GM23338 (cell line): ENCODE measurements around the gene TTC23. TPM values are rescaled to one million over a fixed set of nuclear protein-coding genes. Genes with fewer than 3 reads are reported as not detected.

Experiments used
- ATAC-seq: fragments of 200-7000 bp; cut with Tn5 transposase; 3 replicates; pipeline ENCODE4 v1.9.1; 2020
- DNase-seq: peaks from one replicate; pipeline ENCODE4 v3.0.0-alpha.2; 2015; ENCODE audit warnings: low spot score
- H2AFZ ChIP-seq: fragments of 200-600 bp; sonication (generic); 2 replicates; pipeline ENCODE4 v1.8.0; 2016; ENCODE audit warnings: antibody characterized with exemption, mild to moderate bottlenecking, moderate library complexity
- H3F3A ChIP-seq: fragments of 200-600 bp; sonication (generic); replicated peaks from 2 replicates; pipeline ENCODE4 v1.8.0; 2017; ENCODE audit warnings: antibody characterized with exemption, mixed run types, low read depth
- H3K27ac ChIP-seq: fragments of 200-600 bp; sonication (generic); 2 replicates; pipeline ENCODE4 v1.6.1; 2016; ENCODE audit warnings: low read depth
- H3K27me3 ChIP-seq: fragments of 200-600 bp; sonication (generic); 2 replicates; pipeline ENCODE4 v1.8.0; 2016; ENCODE audit warnings: mild to moderate bottlenecking, mixed run types, moderate library complexity; ENCODE audit not compliant: insufficient read depth
- H3K36me3 ChIP-seq: fragments of 200-600 bp; sonication (generic); 2 replicates; pipeline ENCODE4 v1.8.0; 2016; ENCODE audit warnings: mild to moderate bottlenecking; ENCODE audit not compliant: insufficient read depth
- H3K4me1 ChIP-seq: fragments of 200-600 bp; sonication (generic); 2 replicates; pipeline ENCODE4 v1.8.0; 2016; ENCODE audit warnings: mild to moderate bottlenecking, moderate library complexity; ENCODE audit not compliant: insufficient read depth
- H3K4me2 ChIP-seq: fragments of 200-600 bp; sonication (generic); 2 replicates; pipeline ENCODE4 v1.7.1; 2017; ENCODE audit warnings: mixed run types
- H3K4me3 ChIP-seq: fragments of 200-600 bp; sonication (generic); 2 replicates; pipeline ENCODE4 v1.6.1; 2016; ENCODE audit warnings: mixed run types
- H3K79me2 ChIP-seq: fragments of 200-600 bp; sonication (generic); replicated peaks from 2 replicates; pipeline ENCODE4 v1.8.0; 2017; ENCODE audit warnings: mild to moderate bottlenecking; ENCODE audit not compliant: insufficient read depth
- H3K9me2 ChIP-seq: fragments of 200-600 bp; sonication (generic); 2 replicates; pipeline ENCODE4 v1.8.0; 2017; ENCODE audit not compliant: insufficient read depth
- H4K20me1 ChIP-seq: fragments of 200-600 bp; sonication (generic); replicated peaks from 2 replicates; pipeline ENCODE4 v1.8.0; 2017; ENCODE audit warnings: mild to moderate bottlenecking; ENCODE audit not compliant: insufficient read depth
- H3K27ac Mint-ChIP-seq: 2 replicates; pipeline ENCODE4 v1.8.0; 2020; ENCODE audit warnings: inconsistent platforms, mild to moderate bottlenecking, moderate library complexity, mixed read lengths
- H3K27me3 Mint-ChIP-seq: 3 replicates; pipeline ENCODE4 v1.8.0; 2022; ENCODE audit warnings: low read depth, mild to moderate bottlenecking, moderate library complexity, mixed read lengths, inconsistent platforms; ENCODE audit not compliant: insufficient read depth, poor library complexity
- H3K36me3 Mint-ChIP-seq: 3 replicates; pipeline ENCODE4 v1.8.0; 2021; ENCODE audit warnings: low read depth, mild to moderate bottlenecking, inconsistent platforms, moderate library complexity, mixed read lengths
- H3K4me1 Mint-ChIP-seq: 3 replicates; pipeline ENCODE4 v1.8.0; 2020; ENCODE audit warnings: mild to moderate bottlenecking, inconsistent platforms, mixed read lengths
- H3K4me3 Mint-ChIP-seq: 3 replicates; pipeline ENCODE4 v1.8.0; 2021; ENCODE audit warnings: moderate library complexity, mild to moderate bottlenecking, inconsistent platforms, mixed read lengths
- H3K9me3 Mint-ChIP-seq: 3 replicates; pipeline ENCODE4 v1.8.0; 2020; ENCODE audit warnings: moderate library complexity, mild to moderate bottlenecking, inconsistent platforms, mixed read lengths
- CREB1 ChIP-seq: fragments of 250-450 bp; sonication (Bioruptor Pico); IDR thresholded peaks from 2 replicates; pipeline ENCODE4 v1.5.0; 2020; ENCODE audit warnings: low read depth, mild to moderate bottlenecking, moderate library complexity
- EZH2 ChIP-seq: fragments of 200-600 bp; sonication (generic); IDR thresholded peaks from one replicate; pipeline ENCODE4 v1.8.0; 2017; ENCODE audit warnings: antibody characterized with exemption, mild to moderate bottlenecking, low read depth; ENCODE audit not compliant: unreplicated experiment
- EZH2phosphoT487 ChIP-seq: fragments of 200-600 bp; sonication (generic); IDR thresholded peaks from one replicate; pipeline ENCODE4 v1.8.1; 2018; ENCODE audit warnings: antibody characterized with exemption; ENCODE audit not compliant: unreplicated experiment
- JUNB ChIP-seq: IDR thresholded peaks from one replicate; pipeline ENCODE4 v1.6.1; 2016; ENCODE audit warnings: antibody characterized with exemption; ENCODE audit not compliant: unreplicated experiment
- NANOG ChIP-seq: IDR thresholded peaks from 2 replicates; pipeline ENCODE4 v1.6.1; 2016; ENCODE audit warnings: antibody characterized with exemption, borderline replicate concordance
- POLR2AphosphoS5 ChIP-seq: IDR thresholded peaks from 2 replicates; pipeline ENCODE4 v1.6.1; 2016; ENCODE audit warnings: antibody characterized with exemption, low read depth
- STAT1 ChIP-seq: IDR thresholded peaks from one replicate; pipeline ENCODE4 v1.6.1; 2016; ENCODE audit warnings: antibody characterized with exemption; ENCODE audit not compliant: unreplicated experiment
- ZNF114 ChIP-seq: fragments of 250-450 bp; sonication (Bioruptor Pico); IDR thresholded peaks from 2 replicates; pipeline ENCODE4 v1.5.0; 2020; ENCODE audit warnings: mild to moderate bottlenecking, moderate library complexity
- ZNF331 ChIP-seq: fragments of 250-450 bp; sonication (Bioruptor Pico); IDR thresholded peaks from 2 replicates; pipeline ENCODE4 v1.5.0; 2020; ENCODE audit warnings: low read depth, mild to moderate bottlenecking, moderate library complexity
- polyA plus RNA-seq: library from polyadenylated mRNA; unstranded; fragments of >200 nt; fragmentation: Nextera tagmentation; extraction: Ambion mirVana; gene quantifications from 2 replicates; pipeline ENCODE4 v1.2.1, GENCODE V29; 2016
- total RNA-seq: library from RNA; depleted of rRNA; stranded (reverse); fragments of >200 nt; shearing (Covaris generic); gene quantifications from 2 replicates; pipeline ENCODE4 v1.2.3, GENCODE V29; 2014
- TF ChIP-seq, protein P1 (sequence below): fragments of 250-450 bp; sonication (Bioruptor Pico); IDR thresholded peaks from 2 replicates; pipeline ENCODE4 v1.5.0; 2020; ENCODE audit warnings: mild to moderate bottlenecking, moderate library complexity
- TF ChIP-seq, protein P2 (sequence below): IDR thresholded peaks from one replicate; pipeline ENCODE4 v1.6.1; 2018; ENCODE audit warnings: antibody characterized with exemption; ENCODE audit not compliant: unreplicated experiment
- TF ChIP-seq, protein P3 (sequence below), 2 experiments: fragments of 200-600 bp in 1 of 2; sonication (generic) in 1 of 2; conservative IDR thresholded peaks; 2 replicates each; pipeline versions ENCODE4 v1.5.1 to v1.6.1; 2016 to 2017; ENCODE audit warnings: antibody characterized with exemption in 2 of 2, low read depth in 2 of 2, mild to moderate bottlenecking in 2 of 2, moderate library complexity in 1 of 2
- TF ChIP-seq, protein P4 (sequence below): IDR thresholded peaks from 2 replicates; pipeline ENCODE4 v1.6.1; 2016; ENCODE audit warnings: antibody characterized with exemption

The TTC23 gene
- total and polyA plus RNA-seq, 2 experiments from 2014 or later, result 6.3 to 25.2 TPM

DNA sequence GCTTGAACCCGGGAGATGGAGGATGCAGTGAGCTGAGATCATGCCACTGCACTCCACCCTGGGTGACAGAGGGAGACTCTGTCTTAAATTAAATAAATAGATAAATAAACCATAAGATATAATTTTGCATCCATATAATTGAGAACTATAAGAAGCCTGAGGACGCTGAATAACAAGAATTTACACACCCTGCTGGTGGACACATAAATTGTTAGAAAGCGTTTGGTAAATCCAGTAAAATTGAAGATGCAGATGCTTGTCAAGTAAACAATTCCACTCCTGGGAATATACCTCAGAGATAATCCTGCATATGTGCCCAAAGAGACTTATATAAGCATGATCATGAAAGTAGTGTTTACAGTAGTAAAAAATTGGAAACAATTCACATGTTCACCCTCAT, 41.7 kb downstream of the TTC23 start:
- no peak overlapping the region for H3K4me2 ChIP-seq
- no peaks in the 10 kb centered on the region for H3K36me3 ChIP-seq
- H3K9me2 ChIP-seq, result no peaks in the 10 kb centered on the region; the same call in 1 of the 2 replicates
- no peaks in the 10 kb centered on the region for H3K4me1 ChIP-seq
- Mint-ChIP-seq H3K27me3 (no peaks in the 10 kb centered on the region), H3K9me3 (no peaks in the 10 kb centered on the region), H3K36me3 (peaks cover 4% of the 10 kb centered on the region; the same call in 1 of the 3 replicates), H3K27ac (no peak overlapping the region), H3K4me1 (no peaks in the 10 kb centered on the region), H3K4me3 (no peak overlapping the region)
- TF ChIP-seq CREB1 (CRISPR knock-in tag), result no peak
- TF ChIP-seq JUNB, result no peak
- TF ChIP-seq, protein P1, sequence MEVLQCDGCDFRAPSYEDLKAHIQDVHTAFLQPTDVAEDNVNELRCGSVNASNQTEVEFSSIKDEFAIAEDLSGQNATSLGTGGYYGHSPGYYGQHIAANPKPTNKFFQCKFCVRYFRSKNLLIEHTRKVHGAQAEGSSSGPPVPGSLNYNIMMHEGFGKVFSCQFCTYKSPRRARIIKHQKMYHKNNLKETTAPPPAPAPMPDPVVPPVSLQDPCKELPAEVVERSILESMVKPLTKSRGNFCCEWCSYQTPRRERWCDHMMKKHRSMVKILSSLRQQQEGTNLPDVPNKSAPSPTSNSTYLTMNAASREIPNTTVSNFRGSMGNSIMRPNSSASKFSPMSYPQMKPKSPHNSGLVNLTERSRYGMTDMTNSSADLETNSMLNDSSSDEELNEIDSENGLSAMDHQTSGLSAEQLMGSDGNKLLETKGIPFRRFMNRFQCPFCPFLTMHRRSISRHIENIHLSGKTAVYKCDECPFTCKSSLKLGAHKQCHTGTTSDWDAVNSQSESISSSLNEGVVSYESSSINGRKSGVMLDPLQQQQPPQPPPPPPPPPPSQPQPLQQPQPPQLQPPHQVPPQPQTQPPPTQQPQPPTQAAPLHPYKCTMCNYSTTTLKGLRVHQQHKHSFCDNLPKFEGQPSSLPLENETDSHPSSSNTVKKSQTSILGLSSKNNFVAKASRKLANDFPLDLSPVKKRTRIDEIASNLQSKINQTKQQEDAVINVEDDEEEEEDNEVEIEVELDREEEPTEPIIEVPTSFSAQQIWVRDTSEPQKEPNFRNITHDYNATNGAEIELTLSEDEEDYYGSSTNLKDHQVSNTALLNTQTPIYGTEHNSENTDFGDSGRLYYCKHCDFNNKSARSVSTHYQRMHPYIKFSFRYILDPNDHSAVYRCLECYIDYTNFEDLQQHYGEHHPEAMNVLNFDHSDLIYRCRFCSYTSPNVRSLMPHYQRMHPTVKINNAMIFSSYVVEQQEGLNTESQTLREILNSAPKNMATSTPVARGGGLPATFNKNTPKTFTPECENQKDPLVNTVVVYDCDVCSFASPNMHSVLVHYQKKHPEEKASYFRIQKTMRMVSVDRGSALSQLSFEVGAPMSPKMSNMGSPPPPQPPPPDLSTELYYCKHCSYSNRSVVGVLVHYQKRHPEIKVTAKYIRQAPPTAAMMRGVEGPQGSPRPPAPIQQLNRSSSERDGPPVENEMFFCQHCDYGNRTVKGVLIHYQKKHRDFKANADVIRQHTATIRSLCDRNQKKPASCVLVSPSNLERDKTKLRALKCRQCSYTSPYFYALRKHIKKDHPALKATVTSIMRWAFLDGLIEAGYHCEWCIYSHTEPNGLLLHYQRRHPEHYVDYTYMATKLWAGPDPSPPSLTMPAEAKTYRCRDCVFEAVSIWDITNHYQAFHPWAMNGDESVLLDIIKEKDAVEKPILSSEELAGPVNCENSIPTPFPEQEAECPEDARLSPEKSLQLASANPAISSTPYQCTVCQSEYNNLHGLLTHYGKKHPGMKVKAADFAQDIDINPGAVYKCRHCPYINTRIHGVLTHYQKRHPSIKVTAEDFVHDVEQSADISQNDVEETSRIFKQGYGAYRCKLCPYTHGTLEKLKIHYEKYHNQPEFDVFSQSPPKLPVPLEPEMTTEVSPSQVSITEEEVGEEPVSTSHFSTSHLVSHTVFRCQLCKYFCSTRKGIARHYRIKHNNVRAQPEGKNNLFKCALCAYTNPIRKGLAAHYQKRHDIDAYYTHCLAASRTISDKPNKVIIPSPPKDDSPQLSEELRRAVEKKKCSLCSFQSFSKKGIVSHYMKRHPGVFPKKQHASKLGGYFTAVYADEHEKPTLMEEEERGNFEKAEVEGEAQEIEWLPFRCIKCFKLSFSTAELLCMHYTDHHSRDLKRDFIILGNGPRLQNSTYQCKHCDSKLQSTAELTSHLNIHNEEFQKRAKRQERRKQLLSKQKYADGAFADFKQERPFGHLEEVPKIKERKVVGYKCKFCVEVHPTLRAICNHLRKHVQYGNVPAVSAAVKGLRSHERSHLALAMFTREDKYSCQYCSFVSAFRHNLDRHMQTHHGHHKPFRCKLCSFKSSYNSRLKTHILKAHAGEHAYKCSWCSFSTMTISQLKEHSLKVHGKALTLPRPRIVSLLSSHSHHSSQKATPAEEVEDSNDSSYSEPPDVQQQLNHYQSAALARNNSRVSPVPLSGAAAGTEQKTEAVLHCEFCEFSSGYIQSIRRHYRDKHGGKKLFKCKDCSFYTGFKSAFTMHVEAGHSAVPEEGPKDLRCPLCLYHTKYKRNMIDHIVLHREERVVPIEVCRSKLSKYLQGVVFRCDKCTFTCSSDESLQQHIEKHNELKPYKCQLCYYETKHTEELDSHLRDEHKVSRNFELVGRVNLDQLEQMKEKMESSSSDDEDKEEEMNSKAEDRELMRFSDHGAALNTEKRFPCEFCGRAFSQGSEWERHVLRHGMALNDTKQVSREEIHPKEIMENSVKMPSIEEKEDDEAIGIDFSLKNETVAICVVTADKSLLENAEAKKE (CRISPR knock-in tag), result no peak
- TF ChIP-seq, protein P2, sequence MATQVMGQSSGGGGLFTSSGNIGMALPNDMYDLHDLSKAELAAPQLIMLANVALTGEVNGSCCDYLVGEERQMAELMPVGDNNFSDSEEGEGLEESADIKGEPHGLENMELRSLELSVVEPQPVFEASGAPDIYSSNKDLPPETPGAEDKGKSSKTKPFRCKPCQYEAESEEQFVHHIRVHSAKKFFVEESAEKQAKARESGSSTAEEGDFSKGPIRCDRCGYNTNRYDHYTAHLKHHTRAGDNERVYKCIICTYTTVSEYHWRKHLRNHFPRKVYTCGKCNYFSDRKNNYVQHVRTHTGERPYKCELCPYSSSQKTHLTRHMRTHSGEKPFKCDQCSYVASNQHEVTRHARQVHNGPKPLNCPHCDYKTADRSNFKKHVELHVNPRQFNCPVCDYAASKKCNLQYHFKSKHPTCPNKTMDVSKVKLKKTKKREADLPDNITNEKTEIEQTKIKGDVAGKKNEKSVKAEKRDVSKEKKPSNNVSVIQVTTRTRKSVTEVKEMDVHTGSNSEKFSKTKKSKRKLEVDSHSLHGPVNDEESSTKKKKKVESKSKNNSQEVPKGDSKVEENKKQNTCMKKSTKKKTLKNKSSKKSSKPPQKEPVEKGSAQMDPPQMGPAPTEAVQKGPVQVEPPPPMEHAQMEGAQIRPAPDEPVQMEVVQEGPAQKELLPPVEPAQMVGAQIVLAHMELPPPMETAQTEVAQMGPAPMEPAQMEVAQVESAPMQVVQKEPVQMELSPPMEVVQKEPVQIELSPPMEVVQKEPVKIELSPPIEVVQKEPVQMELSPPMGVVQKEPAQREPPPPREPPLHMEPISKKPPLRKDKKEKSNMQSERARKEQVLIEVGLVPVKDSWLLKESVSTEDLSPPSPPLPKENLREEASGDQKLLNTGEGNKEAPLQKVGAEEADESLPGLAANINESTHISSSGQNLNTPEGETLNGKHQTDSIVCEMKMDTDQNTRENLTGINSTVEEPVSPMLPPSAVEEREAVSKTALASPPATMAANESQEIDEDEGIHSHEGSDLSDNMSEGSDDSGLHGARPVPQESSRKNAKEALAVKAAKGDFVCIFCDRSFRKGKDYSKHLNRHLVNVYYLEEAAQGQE, result no peak
- no peak for TF ChIP-seq ZNF114
- TF ChIP-seq EZH2phosphoT487, result no peak
- TF ChIP-seq NANOG, result no peak
- TF ChIP-seq ZNF331, result no peak
- TF ChIP-seq, protein P3, sequence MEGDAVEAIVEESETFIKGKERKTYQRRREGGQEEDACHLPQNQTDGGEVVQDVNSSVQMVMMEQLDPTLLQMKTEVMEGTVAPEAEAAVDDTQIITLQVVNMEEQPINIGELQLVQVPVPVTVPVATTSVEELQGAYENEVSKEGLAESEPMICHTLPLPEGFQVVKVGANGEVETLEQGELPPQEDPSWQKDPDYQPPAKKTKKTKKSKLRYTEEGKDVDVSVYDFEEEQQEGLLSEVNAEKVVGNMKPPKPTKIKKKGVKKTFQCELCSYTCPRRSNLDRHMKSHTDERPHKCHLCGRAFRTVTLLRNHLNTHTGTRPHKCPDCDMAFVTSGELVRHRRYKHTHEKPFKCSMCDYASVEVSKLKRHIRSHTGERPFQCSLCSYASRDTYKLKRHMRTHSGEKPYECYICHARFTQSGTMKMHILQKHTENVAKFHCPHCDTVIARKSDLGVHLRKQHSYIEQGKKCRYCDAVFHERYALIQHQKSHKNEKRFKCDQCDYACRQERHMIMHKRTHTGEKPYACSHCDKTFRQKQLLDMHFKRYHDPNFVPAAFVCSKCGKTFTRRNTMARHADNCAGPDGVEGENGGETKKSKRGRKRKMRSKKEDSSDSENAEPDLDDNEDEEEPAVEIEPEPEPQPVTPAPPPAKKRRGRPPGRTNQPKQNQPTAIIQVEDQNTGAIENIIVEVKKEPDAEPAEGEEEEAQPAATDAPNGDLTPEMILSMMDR (conservative IDR thresholded peaks at IDR 0.05; ENCODE audit: low read depth in 2 of 2), result no peak
- no peak for TF ChIP-seq POLR2AphosphoS5
- TF ChIP-seq, protein P4, sequence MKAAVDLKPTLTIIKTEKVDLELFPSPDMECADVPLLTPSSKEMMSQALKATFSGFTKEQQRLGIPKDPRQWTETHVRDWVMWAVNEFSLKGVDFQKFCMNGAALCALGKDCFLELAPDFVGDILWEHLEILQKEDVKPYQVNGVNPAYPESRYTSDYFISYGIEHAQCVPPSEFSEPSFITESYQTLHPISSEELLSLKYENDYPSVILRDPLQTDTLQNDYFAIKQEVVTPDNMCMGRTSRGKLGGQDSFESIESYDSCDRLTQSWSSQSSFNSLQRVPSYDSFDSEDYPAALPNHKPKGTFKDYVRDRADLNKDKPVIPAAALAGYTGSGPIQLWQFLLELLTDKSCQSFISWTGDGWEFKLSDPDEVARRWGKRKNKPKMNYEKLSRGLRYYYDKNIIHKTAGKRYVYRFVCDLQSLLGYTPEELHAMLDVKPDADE, result no peak
- TF ChIP-seq EZH2, result no peak
- TF ChIP-seq STAT1, result no peak
- no peaks in the 10 kb centered on the region for H3F3A ChIP-seq
- no peak overlapping the region for H3K4me3 ChIP-seq
- H4K20me1 ChIP-seq, result no peaks in the 10 kb centered on the region
- H3K79me2 ChIP-seq, result no peaks in the 10 kb centered on the region
- no peaks in the 10 kb centered on the region for H3K27me3 ChIP-seq
- H2AFZ ChIP-seq, result no peak overlapping the region
- no peak overlapping the region for H3K27ac ChIP-seq
- DNase-seq, result no peak
- no peak for ATAC-seq
